ENCODE measurements around the gene PDAP1. TPM values are rescaled to one million over a fixed set of nuclear protein-coding genes. Genes with fewer than 3 reads are reported as not detected.
"Not testable (repeated sequence)": the region's sequence is repeated elsewhere in the genome, so short reads cannot be mapped to it uniquely, and the experiment has no call there.

PDAP1 gene
- total RNA-seq, 1 donor from 2014 or later, result 105 TPM

DNA sequence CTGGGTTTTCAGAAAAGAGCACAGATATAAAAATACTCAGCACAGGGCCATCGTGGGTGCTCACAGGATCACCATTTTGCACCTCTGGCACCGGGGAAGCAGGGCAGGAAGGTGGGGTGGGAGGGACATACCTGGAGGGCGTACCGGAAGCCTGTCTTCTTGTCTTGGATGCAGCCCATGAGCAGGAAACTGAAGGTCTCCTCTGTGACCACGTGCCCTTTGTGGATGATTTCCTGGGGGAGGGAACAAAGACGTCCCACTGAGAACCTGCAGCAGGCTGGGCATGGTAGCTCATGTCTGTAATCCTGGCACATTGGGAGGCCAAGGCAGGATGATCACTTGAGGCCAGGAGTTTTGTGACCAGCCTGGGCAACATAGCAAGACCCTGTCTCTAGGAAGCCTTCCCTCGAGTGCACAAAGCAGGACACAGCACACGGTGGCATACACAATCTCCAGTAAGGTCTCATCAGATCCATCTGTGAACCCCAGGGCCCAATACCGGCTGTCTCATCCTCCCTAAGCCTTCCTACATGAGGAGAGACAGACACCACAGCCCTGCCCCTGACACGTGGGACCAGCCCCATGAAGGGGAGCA is 20.7 kb upstream of the PDAP1 start:
- DNase-seq (ENCODE audit: extremely low read depth, low read depth, low spot score), result no peak

DNA sequence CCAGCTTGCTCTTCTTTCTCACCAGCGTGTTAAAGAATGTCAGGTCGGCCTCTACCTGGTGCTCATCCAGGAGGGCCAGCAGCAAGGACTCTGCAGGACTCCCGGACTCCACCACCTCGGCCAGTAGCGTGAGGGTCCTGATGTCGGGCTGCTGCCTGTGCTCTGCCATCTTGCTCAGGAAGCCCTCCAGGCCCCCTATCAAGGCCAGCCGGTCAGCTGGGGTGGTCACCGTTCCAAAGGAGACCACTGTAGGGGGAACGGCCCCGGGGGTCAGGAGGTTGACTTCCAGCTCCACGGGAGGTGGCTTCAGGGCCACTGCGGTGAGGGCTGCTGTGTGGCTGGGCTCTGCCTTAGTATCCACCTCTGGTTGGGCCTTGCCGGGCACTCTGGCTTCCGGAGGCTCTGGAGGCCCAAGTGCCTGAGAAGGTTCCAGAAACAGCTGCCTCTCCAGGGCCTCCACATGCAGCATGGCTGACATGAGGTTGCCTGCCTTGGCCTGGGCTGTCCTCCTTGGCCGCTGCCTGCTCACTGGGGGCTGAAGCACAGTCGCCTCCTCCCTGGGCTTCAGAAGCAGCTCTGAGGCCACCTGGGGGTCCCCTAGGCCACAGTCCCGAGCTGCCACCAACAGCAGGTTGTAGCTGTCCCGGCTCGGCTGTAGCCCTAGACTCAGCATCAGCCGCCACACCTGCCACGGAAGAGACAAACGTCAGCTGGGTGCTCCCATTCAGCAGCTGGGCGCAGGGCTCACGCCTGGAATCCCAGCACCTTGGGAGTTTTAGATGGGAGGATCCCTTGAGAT is 16.7 kb upstream of the PDAP1 start:
- no peak for DNase-seq (ENCODE audit: extremely low read depth, low read depth, low spot score)

DNA sequence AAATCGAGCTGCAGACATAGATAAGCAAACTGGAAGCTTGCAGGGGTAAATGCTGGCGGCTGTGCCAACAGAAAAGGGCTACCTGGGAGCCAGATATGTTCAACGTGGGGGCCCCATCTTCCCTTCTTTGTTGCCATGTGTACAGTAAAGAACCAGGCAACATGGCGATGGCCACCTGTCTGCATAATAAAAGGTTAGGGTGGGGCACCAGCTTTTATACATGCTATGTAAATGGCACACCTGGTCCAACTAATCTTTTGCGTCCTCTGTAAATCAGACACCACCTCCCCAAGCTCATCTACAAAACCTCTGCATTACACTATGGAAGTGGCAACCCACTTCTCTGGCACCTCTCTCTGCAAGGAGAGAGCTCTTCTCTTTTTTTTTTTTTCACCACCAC is 14.2 kb upstream of the PDAP1 start:
- DNase-seq (ENCODE audit: extremely low read depth, low read depth, low spot score), result no peak

DNA sequence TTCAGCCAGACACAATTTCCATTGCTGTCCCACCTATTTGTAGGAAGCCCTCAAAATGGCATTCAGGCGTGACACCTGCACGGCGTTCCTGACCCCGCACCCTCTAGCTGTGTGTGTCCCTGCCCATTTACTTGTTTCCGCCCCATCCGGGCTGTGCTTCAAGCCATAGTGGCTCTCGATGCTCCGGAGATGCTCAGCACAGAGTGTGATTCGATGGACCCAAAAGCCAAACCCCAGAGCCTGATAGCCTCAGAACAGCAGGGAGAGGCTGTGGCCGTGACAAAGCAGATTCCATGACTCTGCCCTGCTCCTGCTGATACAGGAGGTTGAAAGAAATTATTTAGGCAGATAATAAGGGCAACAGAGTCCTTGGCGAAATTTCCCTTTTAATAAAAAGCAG is 13.8 kb upstream of the PDAP1 start:
- no peak for DNase-seq (ENCODE audit: extremely low read depth, low read depth, low spot score)

DNA sequence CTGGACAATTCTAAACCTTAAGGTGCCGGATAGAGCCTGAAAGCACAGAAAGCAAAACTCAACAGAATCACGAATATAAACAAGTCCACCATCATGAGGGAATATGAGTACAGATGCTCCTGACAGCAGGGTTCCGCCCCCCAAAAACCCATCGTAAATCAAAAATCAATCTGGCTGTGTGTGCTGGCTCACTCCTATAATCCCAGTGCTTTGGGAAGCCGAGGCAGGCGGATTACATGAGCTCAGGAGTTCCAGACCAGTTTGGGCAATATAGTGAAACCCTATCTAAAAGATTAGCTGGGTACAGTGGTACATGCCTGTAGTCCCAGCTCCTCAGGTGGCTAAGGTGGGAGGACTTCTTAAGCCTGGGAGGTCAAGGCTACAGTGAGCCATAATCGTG is 12.6 kb upstream of the PDAP1 start:
- no peak for DNase-seq (ENCODE audit: extremely low read depth, low read depth, low spot score)

DNA sequence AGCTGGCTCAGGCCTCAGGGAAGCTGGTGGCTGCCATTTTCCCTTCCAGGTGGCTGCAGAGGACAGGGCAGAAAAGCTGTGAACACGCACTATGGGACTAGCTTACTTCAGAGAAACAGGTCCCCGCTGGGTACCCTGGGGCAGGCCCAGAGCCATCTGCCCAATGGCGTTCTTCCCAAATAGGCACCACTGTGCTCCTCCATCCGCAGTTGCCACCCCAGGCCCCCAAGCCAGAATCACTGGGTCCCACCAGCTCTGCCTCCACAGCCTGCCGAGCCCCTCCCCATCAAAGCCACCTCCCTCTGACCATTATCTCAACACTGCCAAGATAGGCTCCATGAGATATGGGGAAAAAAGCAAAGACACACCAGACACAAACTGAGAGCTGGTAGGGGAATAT is 11.8 kb upstream of the PDAP1 start:
- no peak for DNase-seq (ENCODE audit: extremely low read depth, low read depth, low spot score)

DNA sequence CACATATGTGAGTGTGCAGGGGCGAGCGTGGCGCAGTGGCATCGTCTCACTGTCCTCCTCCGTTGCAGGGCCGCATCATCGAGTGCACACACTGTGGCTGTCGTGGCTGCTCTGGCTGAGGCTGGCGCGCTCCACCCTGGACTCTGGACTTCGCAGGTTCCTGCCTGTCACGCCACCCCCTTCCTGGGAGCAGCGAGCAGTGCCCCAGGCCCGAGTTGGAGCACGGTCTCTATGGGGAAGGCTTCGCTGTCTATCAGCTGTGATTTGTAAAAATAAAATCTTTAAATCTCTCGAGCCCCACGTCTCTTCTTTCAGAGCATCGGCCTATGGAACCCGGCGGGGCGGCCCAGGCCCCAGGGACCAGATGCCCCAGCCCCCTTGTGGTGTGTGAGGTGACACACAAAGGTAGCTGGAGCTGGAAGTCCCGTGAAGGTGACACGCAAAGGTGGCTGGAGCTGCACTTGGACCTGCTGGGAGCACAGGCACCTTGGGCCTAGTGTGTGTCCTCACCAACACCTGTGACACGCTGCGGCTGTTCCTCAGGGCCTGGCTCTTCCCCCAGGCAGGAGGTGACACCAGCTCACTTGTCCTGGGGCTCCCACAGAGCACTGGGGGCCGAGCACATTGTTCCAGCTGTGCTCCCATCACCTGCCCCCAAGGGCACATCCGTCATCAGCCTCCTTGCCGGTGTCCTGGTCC is 11.1 kb upstream of the PDAP1 start:
- no peak for DNase-seq (ENCODE audit: extremely low read depth, low read depth, low spot score)

GRCh38 chr7:99418260-99418659 is 9.9 kb upstream of the PDAP1 start:
- no peak for DNase-seq (ENCODE audit: extremely low read depth, low read depth, low spot score)

DNA sequence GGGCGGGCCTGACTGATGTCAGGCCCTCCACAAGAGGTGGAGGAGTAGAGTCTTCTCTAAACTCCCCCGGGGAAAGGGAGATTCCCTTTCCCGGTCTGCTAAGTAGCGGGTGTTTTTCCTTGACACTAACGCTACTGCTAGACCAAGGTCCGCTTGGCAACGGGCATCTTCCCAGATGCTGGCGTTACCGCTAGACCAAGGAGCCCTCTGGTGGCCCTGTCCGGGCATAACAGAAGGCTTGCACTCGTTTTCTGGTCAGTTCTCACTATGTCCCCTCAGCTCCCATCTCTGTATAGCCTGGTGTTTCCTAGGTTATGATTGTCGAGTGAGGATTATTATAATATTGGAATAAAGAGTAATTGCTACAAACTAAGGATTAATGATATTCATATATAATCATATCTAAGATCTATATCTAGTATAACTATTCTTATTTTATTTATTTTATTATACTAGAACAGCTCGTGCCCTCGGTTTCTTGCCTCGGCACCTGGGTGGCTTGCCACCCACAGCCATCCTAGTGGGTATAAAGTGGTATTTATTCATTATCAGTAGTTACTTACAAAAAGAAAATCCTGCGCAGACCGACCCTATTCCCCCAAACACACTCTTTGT is 7.2 kb upstream of the PDAP1 start:
- not testable (repeated sequence) for DNase-seq (ENCODE audit: extremely low read depth, low read depth, low spot score)

- no peak for DNase-seq (ENCODE audit: extremely low read depth, low read depth, low spot score)
These were observed 2.2 kb upstream of the PDAP1 start for GRCh38 chr7:99410635-99411034.

GRCh38 chr7:99409806-99410205 is 1.4 kb upstream of the PDAP1 start:
- no peak for DNase-seq (ENCODE audit: extremely low read depth, low read depth, low spot score)

GRCh38 chr7:99409192-99409572 is 785 bp upstream of the PDAP1 start:
- no peak for DNase-seq (ENCODE audit: extremely low read depth, low read depth, low spot score)

DNA sequence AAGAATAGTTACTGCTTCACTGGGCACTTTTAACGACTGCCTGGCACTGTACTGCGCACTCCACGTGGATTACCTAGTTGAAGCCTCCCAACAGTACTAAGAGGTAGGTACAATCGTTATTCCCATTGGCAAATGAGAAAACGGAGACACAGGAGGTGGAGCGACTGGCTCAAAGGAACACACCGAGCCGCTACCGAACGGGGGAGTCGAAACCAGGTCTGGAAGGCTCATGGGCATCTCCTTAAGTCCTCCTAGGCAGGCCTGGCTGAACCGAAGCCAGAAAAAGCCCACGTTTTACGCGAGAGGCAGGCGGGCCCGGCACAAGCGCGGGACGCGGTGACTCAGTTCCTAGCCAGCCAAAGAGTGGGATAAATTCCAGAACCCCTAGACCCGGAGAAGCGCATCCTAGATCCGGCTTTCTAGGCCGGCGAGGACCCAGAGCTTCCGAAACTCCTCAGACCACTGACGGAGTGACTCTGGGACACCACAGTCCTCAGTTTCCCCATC is 472 bp downstream of the PDAP1 start:
- no peak for DNase-seq (ENCODE audit: extremely low read depth, low read depth, low spot score)

DNA sequence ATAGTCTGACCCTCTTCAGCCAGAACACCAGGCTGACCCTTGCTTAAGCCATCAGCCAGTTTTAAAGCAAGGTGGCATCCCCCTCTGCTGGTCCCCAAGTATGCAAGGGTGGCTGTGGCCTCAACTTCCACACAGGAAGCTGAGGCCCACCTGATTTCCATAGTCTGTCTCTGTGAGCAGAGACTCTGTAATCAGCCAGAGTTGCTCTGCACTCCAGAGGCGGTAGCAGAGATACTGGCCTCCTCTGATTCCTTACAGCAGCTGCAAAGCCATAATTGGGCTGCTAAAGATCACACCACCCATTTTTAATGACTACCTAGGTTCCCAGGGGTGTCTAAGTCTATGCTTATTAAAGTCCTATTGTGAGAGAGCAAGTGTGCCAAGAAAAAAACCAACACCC is 1.8 kb downstream of the PDAP1 start:
- DNase-seq (ENCODE audit: extremely low read depth, low read depth, low spot score), result no peak

DNA sequence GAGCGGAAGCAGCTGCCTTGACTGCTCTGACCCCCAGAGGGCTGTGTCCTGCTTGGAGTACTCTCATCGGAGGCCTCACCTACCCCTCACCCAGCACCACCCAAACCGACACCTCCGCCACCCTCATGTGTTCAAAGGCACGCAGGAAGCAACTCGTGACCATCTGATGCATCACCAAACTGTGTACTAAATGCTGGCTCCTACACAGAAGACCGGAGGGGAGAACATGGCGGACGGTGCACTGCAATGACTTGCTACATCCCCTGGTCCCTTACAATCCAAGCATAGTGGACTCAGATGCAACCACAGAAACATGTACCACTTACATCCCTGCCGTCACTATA is 3.4 kb downstream of the PDAP1 start:
- DNase-seq (ENCODE audit: extremely low read depth, low read depth, low spot score), result no peak

DNA sequence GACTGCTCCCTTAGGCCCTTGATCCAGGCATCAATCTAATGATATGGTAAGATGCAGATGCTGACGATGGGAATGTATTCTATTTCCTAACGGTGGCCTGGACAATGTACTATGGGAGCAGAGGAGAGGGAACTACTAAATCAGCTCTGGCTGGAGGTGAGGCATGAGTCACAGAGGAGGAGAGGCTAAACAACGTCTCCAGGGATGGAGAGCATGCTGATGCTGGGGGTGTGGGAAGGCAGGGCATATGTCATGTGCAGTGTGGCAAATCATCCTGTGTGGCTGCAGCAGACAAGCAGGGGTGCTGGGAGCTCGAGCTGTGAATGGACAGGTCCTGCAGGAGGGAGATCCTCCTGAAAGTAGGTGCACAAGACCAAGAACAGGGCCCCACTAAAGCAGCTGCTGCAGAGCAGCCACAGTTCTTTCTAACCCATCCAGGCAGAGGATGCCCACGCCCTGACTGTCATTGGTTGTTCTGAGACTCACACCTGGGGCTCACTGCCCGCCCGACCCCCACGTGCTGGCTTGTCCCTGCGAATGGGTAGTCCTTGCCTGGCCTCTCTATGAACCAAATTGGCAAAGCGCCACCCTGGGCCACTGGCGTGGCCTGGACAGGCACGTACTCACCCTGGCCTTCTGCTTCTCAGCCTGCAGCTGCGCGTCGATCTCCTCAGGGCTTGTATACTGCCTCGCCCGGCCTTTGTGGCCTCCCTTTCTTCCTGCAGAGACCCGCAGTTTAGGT is 4.0 kb downstream of the PDAP1 start:
- no peak for DNase-seq (ENCODE audit: extremely low read depth, low read depth, low spot score)

- no peak for DNase-seq (ENCODE audit: extremely low read depth, low read depth, low spot score)
These were observed 4.6 kb downstream of the PDAP1 start for GRCh38 chr7:99403764-99404163.

DNA sequence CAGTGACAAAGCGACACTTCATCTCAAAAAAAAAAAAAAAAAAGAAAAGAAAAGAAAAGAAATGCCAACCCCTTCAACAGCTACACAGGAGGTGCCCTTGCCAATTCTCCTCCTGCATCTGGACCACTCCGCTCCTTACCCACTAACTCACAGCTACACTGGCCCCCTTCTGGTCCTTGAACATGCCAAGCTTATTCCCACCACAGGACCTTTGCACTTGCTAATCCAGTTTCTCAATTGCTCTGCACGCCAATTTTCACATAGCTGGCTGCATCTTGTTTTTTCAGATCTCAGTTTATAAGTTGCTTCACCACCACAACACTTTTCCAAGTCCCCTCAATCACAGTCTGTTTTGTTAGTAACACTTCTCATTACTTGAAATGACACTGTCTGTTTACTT is 5.5 kb downstream of the PDAP1 start:
- no peak for DNase-seq (ENCODE audit: extremely low read depth, low read depth, low spot score)

GRCh38 chr7:99399597-99399996 is 8.8 kb downstream of the PDAP1 start:
- DNase-seq (ENCODE audit: extremely low read depth, low read depth, low spot score), result no peak

GRCh38 chr7:99398891-99399445 is 9.4 kb downstream of the PDAP1 start:
- no peak for DNase-seq (ENCODE audit: extremely low read depth, low read depth, low spot score)
